NOMO-1 treated with dmso at 0.1 percent for 144 hours (cell line): Measurements from ENCODE around the gene ANXA2R.

Experiments
- DNase-seq: peaks from one replicate; lab custom pipeline; 2025; ENCODE audit not compliant: unreplicated experiment; lab: John Stamatoyannopoulos, UW

The ANXA2R gene

GRCh38 chr5:43001748-43002147, 38.4 kb downstream of the ANXA2R start:
- DNase-seq, result no peak

DNA sequence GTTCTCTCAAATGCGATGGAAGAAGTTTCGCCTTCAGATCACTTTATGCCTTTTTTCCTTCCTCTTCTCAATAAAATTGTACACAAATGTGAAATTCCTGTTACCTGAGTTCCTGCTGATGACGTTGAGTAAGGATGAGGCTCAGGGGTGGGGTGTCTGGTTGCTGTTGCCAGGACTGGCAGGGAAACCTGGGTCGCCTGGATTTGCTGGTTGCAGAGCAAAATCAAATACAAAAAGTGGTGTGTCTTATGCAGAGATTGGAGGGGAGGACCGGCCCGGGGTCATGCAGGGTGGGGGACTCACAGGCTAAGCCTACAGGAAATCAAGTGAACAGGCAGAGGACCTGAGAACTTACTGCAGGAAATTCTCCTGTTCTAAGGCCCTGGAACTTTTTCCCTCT, 39.2 kb downstream of the ANXA2R start:
- DNase-seq, result no peak

DNA sequence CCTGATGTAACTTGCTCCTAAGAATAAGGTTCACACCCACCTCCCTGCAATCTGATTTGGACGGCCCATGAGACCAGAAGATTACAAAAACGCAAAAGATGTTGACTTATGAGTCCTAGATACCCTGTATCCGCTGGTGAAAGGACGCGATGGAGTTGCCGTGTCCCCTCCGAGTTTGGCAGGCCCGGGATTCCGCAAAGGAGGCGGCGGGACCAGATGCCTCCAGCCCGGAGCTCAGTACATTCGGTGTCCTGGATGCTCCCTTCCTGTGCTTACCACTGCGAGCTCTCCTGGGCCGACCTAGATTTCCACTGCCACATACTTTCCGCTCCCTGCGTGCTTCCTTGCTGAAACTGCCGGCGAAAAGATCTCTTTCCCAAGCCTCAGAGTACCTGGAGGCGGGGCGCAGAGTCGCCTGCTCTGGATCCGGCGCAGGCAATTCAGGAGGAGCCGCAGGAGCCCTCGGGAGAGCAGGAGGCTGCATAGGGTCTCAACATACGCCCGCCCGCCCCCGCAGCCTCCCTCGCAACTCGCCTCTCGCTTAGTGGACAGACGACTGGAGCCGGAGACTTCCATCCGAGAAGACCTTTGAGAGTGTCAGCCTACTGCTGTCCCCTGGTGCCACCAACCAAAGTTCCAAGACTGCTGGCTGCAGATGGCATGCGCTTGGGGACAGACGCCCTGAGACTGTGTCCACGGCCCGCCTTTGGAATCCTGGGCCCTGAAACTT, 39.8 kb downstream of the ANXA2R start:
- no peak for DNase-seq

GRCh38 chr5:42995360-42995751, 44.8 kb downstream of the ANXA2R start:
- peak; percentile 24 for DNase-seq

DNA sequence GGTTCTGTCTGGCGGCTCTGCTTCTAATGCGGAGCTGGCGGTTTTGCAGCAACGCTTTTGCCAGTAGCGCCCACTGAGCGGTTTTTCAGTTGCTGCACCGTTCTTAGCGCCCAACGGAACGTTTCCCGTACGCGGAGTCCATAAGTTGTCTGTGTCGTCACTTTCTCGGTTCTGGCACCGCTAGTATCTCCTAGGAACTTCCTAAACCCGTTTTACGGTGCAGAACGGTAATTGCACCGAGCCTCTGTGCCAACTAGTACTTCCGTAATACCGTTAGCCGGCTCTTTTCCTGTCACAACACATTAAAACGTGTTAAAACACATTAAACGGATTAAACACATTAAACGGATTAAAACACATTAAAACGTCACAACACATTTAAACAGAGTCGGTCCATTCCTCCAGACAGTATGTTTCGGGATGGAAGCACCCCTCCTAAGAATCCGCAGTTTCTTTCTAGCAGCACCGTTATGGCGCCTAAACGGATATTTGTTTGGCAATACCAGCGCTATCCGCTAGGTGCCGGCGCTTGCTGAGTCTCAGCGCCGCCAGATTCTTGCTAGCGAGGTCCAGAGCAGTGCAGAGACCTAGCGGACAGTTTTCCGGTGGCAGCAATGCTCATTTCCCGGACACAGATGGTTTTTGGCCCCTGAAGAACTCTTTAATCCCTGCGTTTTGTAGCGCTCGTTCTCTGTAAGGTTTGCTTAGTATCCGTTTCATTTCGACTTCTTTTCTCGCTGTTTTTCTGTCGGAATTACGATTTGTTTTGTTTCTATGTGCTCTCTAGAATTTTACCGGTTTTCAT, 45.4 kb downstream of the ANXA2R start:
- peak; percentile 97 for DNase-seq

- DNase-seq, result no peak
These were observed 45.9 kb downstream of the ANXA2R start for GRCh38 chr5:42994246-42994554.

DNA sequence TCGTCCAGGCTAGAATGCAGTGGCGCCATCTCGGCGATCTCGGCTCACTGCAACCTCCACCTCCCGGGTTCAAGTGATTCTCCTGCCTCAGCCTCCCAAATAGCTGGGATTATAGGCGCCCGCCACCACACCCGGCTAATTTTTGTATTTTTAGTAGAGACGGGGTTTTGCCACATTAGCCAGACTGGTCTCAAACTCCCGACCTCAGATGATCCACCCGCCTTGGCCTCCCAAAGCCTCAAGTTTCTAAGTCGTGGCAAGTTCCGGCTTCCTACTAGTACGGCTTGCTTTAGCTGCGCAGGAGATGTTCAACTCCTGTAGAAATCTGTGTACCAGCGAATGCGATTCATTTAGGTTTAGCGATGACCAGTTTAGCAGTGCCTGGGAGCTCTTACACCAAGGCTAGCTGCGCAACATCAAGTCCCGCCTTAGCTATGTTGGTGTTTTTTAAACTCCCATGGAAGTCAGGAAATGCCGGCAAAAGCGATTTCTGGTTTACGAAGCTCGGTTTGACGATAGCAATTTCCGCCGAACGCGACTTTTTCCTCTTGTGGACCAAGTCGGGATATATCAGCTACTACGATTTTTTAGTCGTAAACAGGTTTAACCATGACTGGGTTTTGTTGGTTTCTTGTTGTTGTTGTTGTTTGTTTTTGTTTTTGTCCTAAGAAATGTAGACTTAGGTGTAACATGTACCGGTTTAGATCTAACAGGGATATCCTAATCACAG, 46.4 kb downstream of the ANXA2R start:
- DNase-seq, result peak; percentile 67

DNA sequence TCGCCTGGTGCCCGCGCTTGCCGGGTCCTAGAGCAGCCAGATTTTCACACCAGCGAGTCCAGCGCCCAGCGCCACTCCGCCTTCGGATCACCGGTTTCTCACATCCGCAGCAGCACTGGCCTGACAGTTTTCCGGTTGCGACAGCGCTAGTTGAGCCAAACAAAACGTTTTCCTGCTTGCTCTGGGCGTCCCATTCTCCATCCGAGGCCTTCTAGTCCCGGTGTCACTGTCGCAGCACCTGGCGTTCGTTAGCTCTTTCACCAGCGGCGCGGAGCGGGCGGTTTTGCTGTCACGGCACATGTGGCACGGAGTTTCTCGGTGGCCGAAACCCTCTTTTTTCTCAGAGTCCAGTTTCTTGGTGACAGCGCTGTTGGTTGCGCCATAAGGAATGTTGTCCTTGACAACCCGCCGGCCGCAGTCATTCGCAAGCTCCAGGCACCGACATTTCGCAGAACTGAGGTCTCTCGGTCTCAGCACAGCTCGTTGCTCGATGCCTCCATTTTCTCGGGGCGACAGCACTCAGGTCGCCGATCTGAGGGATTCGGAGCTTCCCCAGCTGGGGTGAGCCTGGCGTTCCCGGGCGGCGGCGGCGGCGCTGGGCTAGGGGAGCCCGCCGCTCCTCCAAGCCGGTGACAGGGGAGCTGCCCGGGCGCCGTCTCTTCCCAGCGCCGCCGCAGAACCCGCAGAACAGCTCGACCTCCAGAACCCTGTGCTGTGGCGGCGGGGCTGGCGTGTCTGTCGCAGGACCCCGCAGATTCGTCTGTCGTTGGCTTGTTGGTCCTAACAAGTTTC, 47.8 kb downstream of the ANXA2R start:
- DNase-seq, result peak; percentile 97

- DNase-seq, result no peak
These were observed 48.6 kb downstream of the ANXA2R start for GRCh38 chr5:42991404-42992087.

- no peak for DNase-seq
These were observed 49.2 kb downstream of the ANXA2R start for GRCh38 chr5:42990892-42991291.
